T-helper 17 cell (primary cell): ENCODE data around the gene MDGA2. TPM values are rescaled to one million over a fixed set of nuclear protein-coding genes. Genes with fewer than 3 reads are reported as not detected.

Experiments used
- ATAC-seq: fragments of 150-1000 bp; cut with Tn5 transposase; 2 replicates; pipeline ENCODE4 v1.10.0; 2021; ENCODE audit warnings: mild to moderate bottlenecking, moderate library complexity
- DNase-seq, 3 donors: peaks; one replicate each; pipeline versions ENCODE4 v3.0.0 to v3.0.0-alpha.2; 2020 to 2021
- H3K9me3 ChIP-seq: one replicate; pipeline ENCODE4 v1.7.0; 2013; ENCODE audit warnings: low read length, mild to moderate bottlenecking; ENCODE audit not compliant: control insufficient read depth, poor library complexity, severe bottlenecking
- H3K27ac Mint-ChIP-seq: one replicate; pipeline ENCODE4 v1.8.0; 2022; ENCODE audit warnings: mild to moderate bottlenecking, moderate library complexity, mixed read lengths
- H3K27me3 Mint-ChIP-seq: one replicate; pipeline ENCODE4 v1.8.0; 2022; ENCODE audit warnings: mixed read lengths
- H3K36me3 Mint-ChIP-seq: one replicate; pipeline ENCODE4 v1.8.0; 2022; ENCODE audit warnings: low read depth, mixed read lengths
- H3K4me1 Mint-ChIP-seq: one replicate; pipeline ENCODE4 v1.8.0; 2022; ENCODE audit warnings: mild to moderate bottlenecking, mixed read lengths
- H3K4me3 Mint-ChIP-seq: one replicate; pipeline ENCODE4 v1.8.0; 2022; ENCODE audit warnings: mild to moderate bottlenecking, moderate library complexity, mixed read lengths
- total RNA-seq, 4 donors: library from RNA in 2 of 4; stranded (reverse) in 2 of 4; gene quantifications; one replicate each; pipeline ENCODE4 v1.2.3 and lab custom pipeline; 2022 to 2026

Gene MDGA2
- total RNA-seq, 2 donors from 2014 or later: not detected

DNA sequence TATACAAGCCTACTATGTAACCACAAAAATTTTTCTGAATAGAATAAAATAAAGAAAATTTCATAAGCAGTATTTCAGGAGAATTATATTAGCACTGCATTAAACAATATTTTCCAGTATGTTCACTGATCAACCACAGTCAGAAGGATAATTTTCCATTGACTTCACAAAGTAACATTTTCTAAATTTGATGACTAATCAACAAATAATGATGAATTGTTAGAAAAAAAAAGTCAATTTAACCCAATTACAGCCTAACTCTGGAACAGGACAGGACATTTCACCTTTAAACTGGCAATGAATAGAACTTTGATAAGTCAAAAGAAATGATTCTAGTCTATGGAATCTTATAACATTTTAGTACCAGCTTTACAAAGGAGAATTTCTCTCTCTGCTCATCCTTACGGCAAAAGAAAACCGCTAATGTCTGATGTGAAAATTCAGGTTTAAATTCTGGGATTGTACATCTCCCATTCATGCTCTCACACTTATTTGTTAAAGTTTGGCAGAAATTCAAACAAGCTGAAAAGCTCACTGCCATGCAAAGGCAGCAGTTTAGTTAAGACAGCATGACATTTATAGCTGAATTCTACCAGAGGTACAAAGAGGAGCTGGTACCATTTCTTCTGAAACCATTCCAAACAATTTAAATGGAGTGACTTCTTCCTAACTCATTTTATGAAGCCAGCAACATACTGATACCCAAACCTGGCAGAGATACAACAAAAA is 84.5 kb downstream of the MDGA2 start:
- H3K27me3 Mint-ChIP-seq: no peaks in the 10 kb centered on the region
- H3K9me3 ChIP-seq: no peaks in the 10 kb centered on the region

DNA sequence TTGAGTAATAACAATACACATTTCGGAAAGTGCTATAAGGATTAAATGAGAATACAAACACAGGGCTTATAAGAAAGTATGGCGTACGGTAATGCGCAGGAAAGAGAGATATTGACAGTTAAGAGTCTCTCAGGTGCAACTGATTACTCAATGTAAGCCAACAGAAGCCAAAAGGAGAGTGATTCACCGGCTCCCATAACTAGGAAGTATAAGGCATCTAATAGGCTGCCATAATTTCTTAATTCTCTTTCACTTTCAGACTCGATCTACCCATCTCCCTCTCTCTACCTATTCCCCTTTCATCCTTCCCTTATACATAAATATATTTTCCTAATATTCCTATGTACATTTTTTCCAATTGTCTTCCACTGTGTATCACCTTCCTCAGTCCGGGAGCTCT is 90.0 kb downstream of the MDGA2 start:
- Mint-ChIP-seq H3K36me3 (no peaks in the 10 kb centered on the region), H3K4me1 (no peaks in the 10 kb centered on the region), H3K27ac (no peak overlapping the region), H3K27me3 (no peaks in the 10 kb centered on the region), H3K4me3 (no peak overlapping the region)
- no peak for DNase-seq
- ATAC-seq: no peak
- no peaks in the 10 kb centered on the region for H3K9me3 ChIP-seq

More for the DNA sequence above, 84.5 kb downstream of the MDGA2 start:
- Mint-ChIP-seq H3K36me3 (no peaks in the 10 kb centered on the region), H3K4me3 (no peak overlapping the region), H3K4me1 (no peaks in the 10 kb centered on the region), H3K27ac (no peak overlapping the region)
- DNase-seq (no peak), ATAC-seq (no peak)

DNA sequence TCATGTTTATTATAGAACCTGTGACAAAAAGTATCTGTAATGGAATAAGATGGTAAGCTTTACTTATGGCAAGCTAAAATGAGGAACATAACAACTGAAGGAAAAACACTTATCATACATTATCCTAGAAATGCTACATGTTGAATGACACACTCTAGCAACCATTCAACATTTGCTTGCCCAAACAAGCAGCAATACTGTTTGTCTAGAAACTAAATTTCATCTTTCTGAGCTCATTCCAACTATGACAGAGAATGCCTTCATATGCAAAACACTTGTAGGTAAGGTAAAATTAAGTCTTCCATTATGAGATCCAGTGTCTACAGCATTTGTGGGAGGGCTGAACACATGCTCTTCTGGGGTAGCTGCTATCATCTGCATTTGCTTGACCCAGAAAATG is 108.1 kb downstream of the MDGA2 start:
- no peaks in the 10 kb centered on the region for H3K9me3 ChIP-seq
- H3K27ac Mint-ChIP-seq: no peak overlapping the region
- no peak for DNase-seq
- H3K4me3 Mint-ChIP-seq: no peak overlapping the region
- no peaks in the 10 kb centered on the region for H3K27me3 Mint-ChIP-seq
- no peaks in the 10 kb centered on the region for H3K36me3 Mint-ChIP-seq
- no peaks in the 10 kb centered on the region for H3K4me1 Mint-ChIP-seq
- no peak for ATAC-seq

DNA sequence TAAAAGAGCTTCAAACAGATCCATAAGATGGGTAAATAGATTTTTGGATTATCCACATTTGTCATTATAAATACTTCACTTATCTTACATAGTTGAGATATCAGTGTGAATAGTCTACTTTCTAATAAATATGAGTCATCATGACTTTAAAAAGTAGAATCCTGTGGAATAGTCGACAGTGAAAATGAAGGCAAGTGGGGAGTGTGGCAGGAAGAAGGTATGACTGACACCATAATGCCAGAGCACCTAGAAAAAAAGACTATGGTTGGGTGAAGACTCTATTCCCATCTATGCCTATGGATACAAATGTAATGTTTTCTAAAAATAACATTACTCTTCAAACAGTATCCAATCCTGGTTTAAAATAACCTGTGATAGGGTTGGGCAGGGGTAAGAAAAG is 117.5 kb downstream of the MDGA2 start:
- ATAC-seq (no peak), DNase-seq (no peak)
- H3K36me3 Mint-ChIP-seq: no peaks in the 10 kb centered on the region
- H3K4me1 Mint-ChIP-seq: no peaks in the 10 kb centered on the region
- H3K4me3 Mint-ChIP-seq: no peak overlapping the region
- H3K9me3 ChIP-seq: no peaks in the 10 kb centered on the region
- no peaks in the 10 kb centered on the region for H3K27me3 Mint-ChIP-seq
- no peak overlapping the region for H3K27ac Mint-ChIP-seq

DNA sequence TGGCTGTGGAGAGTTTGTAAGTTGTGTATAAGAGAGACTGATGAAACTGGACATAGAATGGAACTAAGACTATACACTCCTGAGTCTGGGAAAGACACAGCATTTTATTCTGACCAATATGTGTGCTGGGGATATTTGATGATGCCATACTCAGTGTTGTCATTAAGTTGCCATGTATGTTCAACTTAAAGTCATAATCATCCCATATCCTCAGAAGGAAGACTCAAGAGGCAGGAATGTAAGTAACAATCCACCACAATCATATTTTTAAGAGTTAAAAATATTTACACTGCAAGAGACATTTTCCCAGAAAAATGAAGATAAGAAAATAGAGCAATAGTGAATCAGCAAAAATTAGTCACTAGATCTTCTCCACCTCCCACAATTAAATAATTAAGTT is 120.1 kb downstream of the MDGA2 start:
- H3K9me3 ChIP-seq: no peaks in the 10 kb centered on the region
- H3K4me1 Mint-ChIP-seq: no peaks in the 10 kb centered on the region
- DNase-seq (no peak), ATAC-seq (no peak)
- no peak overlapping the region for H3K27ac Mint-ChIP-seq
- H3K36me3 Mint-ChIP-seq: no peaks in the 10 kb centered on the region
- no peaks in the 10 kb centered on the region for H3K27me3 Mint-ChIP-seq
- H3K4me3 Mint-ChIP-seq: no peak overlapping the region

DNA sequence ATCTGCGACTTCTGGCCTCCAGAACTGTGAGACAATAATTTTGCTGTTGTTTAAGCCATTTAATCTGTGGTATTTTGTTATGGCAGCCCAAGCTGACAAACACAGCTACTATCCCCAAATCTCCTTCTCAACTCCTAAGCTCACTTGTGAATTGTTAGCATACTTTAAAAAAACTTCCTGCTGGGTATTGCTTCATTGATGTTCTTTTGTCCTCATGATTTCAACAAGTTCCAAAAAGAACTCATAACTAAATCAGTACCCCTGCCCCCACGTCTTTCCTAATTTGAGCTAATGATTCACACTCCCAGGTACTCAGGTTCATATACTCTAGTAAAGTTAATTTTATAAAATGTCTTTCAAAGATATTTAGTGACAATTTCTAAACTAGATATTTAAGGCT is 125.5 kb downstream of the MDGA2 start:
- Mint-ChIP-seq H3K27ac (no peak overlapping the region), H3K36me3 (no peaks in the 10 kb centered on the region), H3K27me3 (no peaks in the 10 kb centered on the region), H3K4me1 (no peaks in the 10 kb centered on the region), H3K4me3 (no peak overlapping the region)
- ATAC-seq: no peak
- DNase-seq: no peak
- no peaks in the 10 kb centered on the region for H3K9me3 ChIP-seq

DNA sequence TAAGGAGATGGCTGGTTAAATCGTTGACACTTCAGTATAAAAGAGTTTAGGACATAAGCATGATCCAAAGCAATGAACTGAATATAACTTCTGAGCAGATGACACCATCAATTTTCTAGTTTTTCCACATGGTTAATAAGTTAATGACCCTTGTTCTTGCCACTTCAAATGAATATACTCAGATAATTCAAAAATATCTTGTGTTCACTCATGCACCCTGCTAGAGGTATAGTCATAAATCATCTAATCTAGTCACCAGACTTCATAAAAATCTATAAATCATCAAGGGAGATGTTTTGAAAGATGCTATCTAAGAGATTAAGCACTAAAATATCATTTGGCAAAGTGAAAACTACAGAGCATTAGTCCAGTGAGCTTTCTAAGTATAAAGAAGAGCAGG is 131.9 kb downstream of the MDGA2 start:
- Mint-ChIP-seq H3K36me3 (no peaks in the 10 kb centered on the region), H3K27me3 (no peaks in the 10 kb centered on the region), H3K27ac (no peak overlapping the region), H3K4me3 (no peak overlapping the region), H3K4me1 (no peaks in the 10 kb centered on the region)
- no peaks in the 10 kb centered on the region for H3K9me3 ChIP-seq
- DNase-seq (no peak), ATAC-seq (no peak)

DNA sequence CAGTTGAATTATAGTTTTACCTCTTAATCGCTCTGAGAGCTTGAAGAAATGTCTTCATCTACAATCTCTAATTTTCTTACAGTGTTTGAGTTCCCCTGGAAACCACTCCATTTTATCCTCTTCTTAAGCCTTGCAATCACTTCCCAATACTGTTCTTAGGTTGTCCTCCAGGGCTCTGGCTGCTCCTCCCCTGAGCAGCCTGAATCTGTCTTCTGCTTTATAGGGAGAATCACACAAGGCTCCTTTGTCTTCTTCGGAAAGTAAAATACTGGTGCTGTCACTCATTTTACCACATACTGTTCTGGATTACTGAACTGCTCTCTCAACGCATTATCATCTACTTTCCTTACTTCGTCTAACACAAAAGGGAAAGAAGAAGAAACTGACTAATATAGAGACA is 133.7 kb downstream of the MDGA2 start:
- Mint-ChIP-seq H3K36me3 (no peaks in the 10 kb centered on the region), H3K27ac (no peak overlapping the region), H3K4me3 (no peak overlapping the region), H3K4me1 (no peaks in the 10 kb centered on the region), H3K27me3 (no peaks in the 10 kb centered on the region)
- no peaks in the 10 kb centered on the region for H3K9me3 ChIP-seq
- DNase-seq: no peak
- ATAC-seq: no peak

DNA sequence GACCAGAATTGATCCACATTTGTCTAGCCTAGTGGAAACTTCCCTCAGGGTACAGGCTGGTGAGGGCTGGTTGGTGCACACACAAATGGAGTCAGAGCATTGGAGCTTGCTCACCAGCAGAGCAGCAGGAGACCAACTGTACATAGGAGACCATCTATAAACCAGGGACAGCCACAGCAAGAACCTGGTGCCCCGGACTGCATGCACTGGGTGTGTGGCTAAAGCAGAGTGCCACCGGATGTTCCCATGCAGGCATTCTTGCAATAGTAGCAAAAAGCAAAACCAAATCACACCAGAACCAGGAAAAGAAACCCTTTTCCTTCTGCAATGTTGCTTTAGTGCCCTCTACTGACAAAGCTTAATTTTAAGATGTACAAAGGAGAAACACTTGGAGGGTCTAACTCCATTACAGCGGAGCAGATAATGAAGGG is 136.4 kb downstream of the MDGA2 start:
- Mint-ChIP-seq H3K36me3 (no peaks in the 10 kb centered on the region), H3K27ac (no peak overlapping the region), H3K4me1 (no peaks in the 10 kb centered on the region), H3K27me3 (no peaks in the 10 kb centered on the region), H3K4me3 (no peak overlapping the region)
- DNase-seq (no peak), ATAC-seq (no peak)
- no peaks in the 10 kb centered on the region for H3K9me3 ChIP-seq

DNA sequence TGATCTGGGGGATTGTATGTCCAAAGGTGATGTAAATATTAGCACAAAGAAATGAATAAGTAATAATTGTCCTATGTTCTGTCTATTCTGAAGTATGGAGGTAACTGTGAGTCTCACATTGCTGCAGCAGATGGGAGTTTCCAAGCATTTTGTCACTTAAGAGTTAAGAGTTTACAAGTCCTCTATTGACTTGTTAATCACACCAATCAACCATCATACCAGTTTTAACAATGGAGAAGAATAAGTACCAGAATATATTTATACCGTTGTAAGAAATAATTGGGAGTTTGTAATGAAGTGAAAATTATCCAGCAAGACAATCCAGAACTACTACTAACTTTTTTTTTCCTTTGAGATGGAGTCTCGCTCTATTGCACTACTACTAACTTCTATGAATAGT is 139.1 kb downstream of the MDGA2 start:
- H3K9me3 ChIP-seq: no peaks in the 10 kb centered on the region
- Mint-ChIP-seq H3K4me1 (no peaks in the 10 kb centered on the region), H3K27me3 (no peaks in the 10 kb centered on the region), H3K36me3 (no peaks in the 10 kb centered on the region), H3K4me3 (no peak overlapping the region), H3K27ac (no peak overlapping the region)
- ATAC-seq (no peak), DNase-seq (no peak)

DNA sequence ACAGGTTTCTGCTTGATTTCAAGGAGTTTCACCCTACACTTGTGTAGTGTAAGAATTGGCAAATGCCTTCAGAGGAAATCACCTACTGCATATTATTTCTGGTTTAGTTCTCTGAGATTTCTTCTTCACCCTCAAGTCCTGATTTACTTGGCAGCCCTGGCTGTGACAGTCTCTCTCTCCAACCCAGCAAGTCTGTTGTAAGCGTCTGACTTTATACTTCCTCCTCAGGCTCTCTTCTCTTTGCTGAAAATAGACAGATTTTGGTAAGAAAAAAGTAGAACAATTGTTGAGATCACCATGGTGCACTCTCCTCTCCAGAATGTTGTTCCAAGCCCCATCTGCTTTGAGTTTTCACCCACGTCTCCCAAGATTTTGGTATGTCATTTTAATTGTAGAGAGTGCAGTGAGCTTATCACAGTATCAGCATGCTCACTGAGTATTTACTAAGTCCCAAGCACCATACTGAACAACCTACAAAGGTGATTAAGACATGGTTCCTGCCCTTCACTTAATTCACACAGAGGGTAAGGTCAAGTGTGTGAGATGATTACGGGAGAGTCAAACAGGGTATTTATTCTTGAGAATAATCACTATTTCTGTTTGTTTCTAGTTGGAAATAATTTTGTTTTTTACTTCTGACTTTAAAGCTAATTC is 148.7 kb downstream of the MDGA2 start:
- H3K4me1 Mint-ChIP-seq: no peaks in the 10 kb centered on the region
- no peaks in the 10 kb centered on the region for H3K36me3 Mint-ChIP-seq
- H3K9me3 ChIP-seq: no peaks in the 10 kb centered on the region
- DNase-seq (no peak), ATAC-seq (no peak)
- no peak overlapping the region for H3K27ac Mint-ChIP-seq
- no peaks in the 10 kb centered on the region for H3K27me3 Mint-ChIP-seq
- H3K4me3 Mint-ChIP-seq: no peak overlapping the region

DNA sequence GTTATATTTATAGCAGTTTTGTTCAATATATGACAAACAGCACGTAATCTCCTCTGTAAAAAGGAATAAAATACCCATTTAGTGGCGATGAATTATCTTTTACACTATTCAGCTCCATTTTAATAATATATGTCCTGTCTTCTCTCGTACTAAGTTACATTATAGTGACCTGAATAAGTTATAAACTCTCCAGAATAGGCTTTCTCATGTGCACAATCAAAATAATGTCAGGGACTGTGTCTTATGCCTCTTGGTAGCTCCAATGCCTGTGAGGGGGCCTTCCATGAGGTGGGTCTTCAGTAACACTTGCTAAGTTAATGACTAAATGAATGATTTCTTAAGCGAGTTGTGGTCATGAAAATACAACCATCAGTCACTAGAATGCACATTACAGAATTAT is 150.9 kb downstream of the MDGA2 start:
- Mint-ChIP-seq H3K27me3 (no peaks in the 10 kb centered on the region), H3K4me1 (no peaks in the 10 kb centered on the region), H3K27ac (no peak overlapping the region), H3K36me3 (no peaks in the 10 kb centered on the region), H3K4me3 (no peak overlapping the region)
- DNase-seq (no peak), ATAC-seq (no peak)
- no peaks in the 10 kb centered on the region for H3K9me3 ChIP-seq

DNA sequence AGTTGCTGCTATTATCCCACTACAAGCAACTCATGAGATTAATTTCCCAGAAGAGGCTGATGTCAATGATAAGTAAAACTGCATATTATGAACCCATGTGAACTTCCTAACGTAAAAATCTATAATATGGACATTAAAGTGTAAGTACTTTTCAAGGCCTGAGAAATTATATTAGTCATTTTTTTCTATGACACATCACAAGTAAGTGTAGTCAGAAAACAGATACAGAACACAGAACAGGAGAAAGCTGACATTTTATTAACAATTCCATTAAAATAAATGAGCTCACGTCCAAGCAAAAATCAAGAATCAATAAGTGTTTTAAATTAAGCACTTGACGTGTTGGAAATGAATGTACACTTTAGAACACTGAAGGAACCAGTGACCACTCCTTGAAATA is 155.0 kb downstream of the MDGA2 start:
- Mint-ChIP-seq H3K4me1 (no peaks in the 10 kb centered on the region), H3K4me3 (no peak overlapping the region), H3K36me3 (no peaks in the 10 kb centered on the region), H3K27me3 (no peaks in the 10 kb centered on the region), H3K27ac (no peak overlapping the region)
- DNase-seq (no peak), ATAC-seq (no peak)
- H3K9me3 ChIP-seq: no peaks in the 10 kb centered on the region

DNA sequence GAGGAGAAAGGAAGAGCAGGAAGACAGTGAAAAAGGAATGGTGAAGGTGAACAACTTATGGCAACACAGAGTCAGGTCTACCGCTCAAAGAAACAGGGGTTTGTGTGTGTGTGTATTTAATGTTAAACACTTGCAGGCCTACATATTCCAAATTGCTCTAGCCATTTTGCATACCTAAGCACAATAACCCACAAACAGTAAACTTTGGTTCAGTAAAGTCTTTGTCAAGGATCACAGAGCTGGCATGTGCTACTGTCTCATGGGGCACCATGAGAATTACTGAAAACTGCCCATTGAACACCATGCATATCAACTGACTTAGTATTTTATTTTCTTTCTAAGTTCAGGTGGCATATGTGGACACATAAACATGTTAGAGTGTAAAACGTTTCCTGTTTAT is 163.6 kb downstream of the MDGA2 start:
- H3K27me3 Mint-ChIP-seq: no peaks in the 10 kb centered on the region
- H3K4me3 Mint-ChIP-seq: no peak overlapping the region
- no peaks in the 10 kb centered on the region for H3K4me1 Mint-ChIP-seq
- no peak for DNase-seq
- no peak overlapping the region for H3K27ac Mint-ChIP-seq
- H3K9me3 ChIP-seq: no peaks in the 10 kb centered on the region
- H3K36me3 Mint-ChIP-seq: no peaks in the 10 kb centered on the region
- no peak for ATAC-seq
